Stimulated activated CD4-positive, alpha-beta T cell treated with anti-CD3 and anti-CD28 coated beads, TNF-alpha, amount 100 ng/mL, for 4 hours (primary cell): Measurements from ENCODE around the gene FMO2.

Experiments
- DNase-seq, 3 experiments: peaks; one replicate each; pipeline ENCODE4 v3.0.0-alpha.2; 2020; ENCODE audit warnings: low read depth in 3 of 3

FMO2 gene, protein sequence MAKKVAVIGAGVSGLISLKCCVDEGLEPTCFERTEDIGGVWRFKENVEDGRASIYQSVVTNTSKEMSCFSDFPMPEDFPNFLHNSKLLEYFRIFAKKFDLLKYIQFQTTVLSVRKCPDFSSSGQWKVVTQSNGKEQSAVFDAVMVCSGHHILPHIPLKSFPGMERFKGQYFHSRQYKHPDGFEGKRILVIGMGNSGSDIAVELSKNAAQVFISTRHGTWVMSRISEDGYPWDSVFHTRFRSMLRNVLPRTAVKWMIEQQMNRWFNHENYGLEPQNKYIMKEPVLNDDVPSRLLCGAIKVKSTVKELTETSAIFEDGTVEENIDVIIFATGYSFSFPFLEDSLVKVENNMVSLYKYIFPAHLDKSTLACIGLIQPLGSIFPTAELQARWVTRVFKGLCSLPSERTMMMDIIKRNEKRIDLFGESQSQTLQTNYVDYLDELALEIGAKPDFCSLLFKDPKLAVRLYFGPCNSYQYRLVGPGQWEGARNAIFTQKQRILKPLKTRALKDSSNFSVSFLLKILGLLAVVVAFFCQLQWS

DNA sequence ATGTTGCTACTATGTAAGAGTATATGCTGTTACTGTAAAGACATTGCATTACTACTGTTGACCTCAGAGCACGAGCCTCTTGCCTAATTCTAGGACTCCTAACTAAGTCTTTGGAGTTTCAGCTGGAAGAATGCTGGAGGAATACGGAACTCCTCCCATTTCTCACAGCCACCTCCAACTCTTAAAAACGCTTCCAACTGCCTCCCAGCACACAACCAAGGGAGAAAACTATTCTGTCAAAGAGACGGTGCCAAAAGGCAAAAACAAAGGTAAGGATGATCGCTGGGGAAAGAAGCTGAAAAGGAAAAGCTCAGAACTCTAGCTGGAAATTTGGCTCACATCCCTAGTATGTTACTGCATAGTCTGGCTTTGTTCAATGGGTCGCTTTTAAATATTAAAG, at the start of gene FMO2:
Gene FMO2 (plus strand): TSS at position 210 of the 400 bp plus-strand sequence. CDS start 414 bp downstream, outside the sequence.
- DNase-seq = no peak

DNA sequence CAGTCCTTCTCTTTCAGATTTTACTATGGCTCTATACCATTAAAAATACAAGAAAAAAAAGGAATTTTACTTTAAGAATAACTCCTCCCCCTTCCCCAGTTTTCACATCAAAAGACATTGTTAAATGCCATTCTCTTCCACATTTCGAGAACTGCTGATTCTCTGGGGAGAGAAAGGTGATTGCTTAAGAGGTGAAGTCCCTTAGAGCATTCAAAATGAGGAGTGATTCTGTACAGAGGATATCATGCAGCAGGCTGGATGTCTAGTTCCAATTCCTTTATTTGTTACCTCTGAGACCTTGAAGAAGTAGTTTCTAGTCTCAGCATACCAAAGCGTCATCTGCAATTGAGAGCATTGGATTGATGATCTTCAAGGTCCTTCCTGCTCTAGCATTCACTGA, 47.5 kb upstream of the FMO2 start:
- DNase-seq = no peak

DNA sequence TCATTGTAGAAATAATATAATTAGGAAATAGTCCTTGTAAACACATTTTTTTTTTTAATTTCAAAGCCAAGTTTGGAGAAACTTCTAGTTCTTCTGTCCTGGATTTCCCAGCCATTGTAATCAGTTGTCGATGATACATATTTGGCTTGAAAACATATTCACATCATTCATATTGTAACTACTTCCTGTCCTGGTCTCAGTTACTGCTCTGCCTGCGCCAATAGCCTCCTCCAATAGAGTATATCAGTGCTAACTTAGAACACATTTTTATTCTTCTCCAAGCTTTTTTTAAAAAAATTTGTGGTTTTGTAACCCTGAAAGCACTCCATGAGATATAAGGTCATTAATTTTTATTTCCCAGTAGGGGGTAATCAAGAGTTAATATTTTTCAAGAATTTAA, 46.1 kb upstream of the FMO2 start:
- DNase-seq = no peak

DNA sequence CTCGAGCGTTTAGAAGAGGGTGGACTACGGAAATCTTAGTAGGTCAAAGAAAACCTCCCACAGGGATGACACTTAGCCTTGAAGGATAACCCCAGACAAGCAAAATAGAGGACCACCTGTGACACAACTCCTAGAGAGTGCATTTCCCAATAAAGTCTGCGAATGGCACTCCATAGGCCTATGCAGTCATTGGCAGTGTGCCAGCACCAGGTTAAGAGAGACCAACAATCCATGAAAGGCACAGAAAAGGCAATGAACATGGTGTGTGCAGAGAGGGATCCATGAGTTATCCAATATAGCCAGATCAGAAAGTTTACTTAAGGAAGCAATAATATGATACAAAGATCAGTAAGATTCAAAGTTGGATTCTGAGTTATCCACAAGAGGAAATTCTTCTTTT, 45.2 kb upstream of the FMO2 start:
- no peak for DNase-seq

DNA sequence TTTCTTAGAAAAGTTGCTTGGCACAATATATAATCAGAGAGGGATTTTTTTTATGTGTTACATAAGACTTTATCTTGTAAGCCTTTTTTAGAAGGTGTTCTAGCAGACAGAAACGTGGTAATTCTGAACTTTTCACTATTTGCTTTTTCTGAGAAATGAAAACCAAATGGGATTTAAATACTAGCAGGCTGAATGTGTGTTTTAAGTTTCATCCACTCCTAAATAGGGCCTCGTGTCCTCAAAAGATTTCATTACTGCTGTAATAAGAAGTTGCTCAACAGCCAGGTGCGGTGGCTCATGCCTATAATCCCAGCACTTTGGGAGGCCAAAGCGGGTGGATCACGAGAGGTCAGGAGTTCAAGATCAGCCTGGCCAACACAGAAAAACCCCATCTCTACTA, 44.7 kb upstream of the FMO2 start:
- DNase-seq = no peak

DNA sequence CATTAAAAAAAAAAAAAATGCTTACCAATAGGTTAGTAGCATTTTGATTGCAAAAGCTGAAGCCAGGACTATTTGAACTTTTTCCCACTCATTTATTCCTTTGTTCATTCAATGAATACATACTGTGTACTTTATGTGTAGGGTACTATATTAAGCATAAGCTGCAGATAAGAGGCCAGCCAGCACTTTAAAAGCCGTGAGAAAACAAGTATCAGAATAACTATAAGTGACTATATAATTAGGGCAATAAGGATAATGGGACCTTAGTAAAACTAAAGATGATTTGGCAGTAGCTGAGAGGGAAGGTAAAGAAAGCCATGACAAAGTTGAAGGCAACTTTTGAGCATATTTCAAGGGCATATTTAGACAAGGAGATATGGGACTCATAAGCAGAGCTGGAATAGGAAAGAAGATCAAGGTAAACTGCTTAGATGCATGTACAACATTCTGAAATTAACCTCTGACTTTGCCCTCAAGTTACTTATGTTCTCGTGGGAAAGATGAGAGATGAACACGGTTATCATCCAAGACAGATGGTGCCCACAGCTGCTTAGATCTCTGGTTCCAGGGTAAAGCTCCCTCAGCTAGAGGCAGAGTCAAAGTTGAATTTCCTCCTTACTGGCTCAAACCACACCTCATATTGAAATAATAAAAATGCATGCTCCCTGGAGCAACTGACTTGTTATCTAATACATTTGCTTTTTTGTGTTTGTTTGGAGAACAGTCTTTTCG, 44.0 kb upstream of the FMO2 start:
- DNase-seq = no peak

DNA sequence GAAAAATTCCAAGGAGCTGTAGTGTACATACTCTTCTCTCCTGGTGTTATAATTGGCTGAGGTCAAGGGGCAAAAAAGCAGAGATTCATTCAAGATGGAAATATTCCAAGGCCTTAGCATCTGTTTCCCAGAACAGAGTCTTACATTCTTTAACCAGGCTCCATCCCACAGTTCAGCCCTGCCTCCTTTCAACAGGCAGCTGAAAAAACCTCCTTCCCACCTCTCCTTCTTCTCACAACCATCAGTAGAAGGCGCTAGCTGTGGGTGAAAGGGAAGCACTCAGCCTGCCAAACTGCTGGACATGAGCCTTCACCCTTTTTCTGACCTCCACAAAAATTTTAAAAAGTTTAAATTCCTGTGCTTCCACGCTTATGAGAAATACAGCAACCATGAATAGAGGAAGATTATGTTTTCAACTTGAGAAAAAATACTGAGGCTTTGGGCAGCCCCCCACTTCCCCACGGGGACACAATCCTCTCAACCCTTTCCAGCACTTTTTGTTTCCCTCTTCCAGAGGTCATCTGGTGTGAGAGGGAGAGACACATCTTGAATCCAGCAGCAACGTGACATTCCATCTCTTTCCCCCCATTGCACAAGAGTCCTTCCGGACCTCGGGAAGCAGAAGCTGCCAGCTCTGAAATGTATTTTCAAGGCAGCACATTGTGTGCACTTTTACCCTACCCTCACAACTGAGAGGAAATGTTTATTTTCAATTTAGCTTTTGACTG, 43.2 kb upstream of the FMO2 start:
- no peak for DNase-seq

DNA sequence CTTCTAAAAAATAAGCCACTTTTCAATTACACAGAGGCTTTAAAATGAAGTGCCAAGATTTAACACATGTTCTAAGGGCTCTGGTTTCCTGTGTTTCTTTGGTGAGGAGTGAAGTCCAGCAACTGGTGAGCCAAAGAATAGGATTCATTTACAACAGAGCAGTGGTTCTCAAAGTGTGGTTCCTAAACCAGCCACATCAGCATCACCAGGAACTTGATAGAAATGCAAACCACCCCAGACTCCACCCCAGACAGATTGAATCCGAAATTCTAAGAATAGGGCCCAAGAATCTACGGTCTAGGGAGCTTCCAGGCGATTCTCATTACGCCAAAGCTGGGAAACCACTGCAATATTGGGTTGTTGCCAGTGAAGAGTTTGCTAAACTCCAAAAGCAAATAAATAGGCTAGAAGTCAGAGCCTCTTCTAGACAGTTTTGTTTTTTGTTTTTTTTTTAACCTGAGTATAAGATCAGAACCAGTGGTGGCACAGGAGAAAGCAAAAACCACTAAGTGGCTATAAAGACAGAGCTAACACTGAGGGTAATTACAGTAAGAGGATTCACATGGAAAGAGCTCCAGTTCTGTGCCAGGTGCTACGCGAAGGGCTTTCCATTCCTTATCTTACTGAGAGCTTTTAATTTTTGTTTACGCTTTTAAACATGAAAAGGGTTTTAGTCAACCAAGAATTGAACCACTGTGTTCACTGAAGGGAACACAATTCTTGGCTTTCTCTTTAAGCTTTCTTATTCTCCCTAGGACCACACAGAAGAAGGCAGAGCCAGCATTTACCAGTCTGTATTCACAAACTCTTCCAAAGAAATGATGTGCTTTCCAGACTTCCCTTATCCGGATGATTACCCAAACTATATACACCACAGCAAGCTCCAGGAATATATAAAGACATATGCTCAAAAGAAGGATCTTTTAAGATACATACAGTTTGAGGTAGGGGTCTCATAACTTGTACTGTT, 42.4 kb upstream of the FMO2 start:
- DNase-seq = no peak

DNA sequence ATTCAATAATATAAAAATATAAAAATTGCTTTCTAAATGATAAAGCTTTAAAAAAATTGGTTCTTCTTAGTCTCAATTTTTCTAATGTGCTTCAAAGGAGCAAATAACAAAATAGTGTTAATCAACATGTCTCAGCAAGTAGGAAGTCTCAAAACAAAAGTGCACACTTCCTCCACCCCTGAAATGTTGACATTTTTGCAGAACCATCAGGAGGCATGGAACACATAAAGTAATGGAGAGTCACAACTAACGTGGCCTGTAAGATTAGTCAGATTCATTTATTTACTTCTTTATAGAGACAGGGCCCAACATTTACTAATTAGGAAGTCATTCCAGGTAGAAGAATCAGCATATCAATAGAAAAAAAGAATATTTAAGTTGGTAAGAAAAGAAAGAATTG, 34.9 kb upstream of the FMO2 start:
- DNase-seq = no peak

DNA sequence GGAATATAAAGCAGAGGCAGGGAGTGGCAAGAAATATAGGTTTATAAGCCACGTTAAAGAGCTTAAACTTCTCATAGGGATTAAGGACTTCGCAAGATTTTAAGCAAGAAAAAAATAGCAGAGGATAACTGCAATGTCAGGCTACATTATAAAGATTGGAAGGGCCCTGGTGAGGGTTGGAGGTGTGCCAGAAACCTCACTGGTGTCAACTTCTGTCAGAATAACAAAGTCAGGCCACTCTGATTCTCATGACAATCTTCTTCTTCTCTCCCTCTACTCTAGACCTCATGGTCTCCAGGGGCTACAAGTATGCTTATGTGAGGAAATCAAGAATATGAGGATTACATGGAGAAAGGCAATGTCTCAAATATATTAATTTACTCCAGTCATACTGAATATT, 32.6 kb upstream of the FMO2 start:
- no peak for DNase-seq

DNA sequence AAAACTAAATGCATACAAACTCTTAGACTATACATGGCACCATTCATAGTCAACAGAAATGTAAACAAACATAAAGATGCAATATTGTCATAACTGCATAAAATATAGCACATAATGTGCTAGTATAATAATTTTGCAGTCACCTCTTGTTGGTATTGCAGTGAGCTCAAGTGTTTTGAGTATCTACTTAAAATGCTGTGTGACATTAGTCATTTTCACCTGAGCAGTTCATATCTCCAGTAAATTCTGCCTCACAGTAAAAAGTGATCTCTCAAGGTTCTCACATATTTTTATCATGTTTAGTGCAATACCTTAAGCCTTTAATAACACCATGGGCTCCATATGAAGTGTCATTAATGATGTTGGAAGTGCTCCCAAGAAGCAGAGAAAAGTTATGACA, 29.6 kb upstream of the FMO2 start:
- DNase-seq = no peak

DNA sequence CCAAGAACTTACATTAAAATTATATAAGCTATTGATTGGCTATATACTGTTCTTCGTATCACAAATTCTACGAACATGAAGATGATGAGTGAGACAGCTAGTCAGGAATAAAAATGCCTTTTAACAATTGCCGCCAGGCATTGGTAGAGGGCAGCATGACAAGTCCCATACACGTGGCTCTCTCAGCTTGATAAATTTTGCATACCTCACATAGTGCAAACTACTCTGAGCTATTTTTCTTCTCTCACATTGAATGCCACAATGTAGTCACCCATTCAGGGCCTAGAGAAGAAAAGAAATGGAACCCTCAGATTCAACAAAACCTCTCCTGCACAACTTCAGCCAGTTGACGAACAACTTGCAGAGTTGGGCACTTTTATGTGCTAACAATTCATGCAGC, 27.0 kb upstream of the FMO2 start:
- DNase-seq = no peak

DNA sequence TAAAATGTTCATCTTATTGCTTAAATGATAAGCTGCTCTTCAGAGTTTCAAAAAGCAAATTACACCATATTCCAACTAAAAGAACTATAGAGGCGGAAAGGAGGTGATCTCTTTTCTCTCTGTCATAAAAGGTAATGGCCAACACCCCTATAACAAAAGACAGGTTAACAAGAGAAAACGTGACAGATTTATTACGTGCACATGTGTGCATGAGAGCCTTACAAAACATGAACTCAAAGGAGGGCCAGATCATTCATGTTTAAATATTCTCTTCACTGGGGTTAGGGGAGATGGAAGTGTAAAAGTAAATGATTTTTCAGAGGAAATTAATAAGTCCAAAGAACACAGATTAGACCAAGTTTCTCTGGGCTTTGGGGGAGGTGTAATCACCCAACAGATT, 26.5 kb upstream of the FMO2 start:
- no peak for DNase-seq

DNA sequence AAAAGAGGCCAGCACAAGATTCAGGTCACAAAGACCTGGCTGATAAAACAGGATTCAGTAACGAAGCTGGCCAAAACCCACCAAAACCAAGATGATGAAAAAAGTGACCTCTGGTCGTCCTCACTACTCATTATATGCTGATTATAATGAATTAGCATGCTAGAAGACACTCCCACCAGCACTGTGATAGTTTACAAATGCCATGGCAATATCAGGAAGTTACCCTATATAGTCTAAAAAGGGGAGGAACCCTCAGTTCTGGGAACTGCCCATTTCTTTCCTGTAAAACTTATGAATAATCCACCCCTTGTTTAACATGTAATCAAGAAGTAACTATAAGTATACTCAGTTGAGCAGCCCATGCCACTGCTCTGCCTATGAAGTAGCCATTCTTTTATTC, 26.0 kb upstream of the FMO2 start:
- DNase-seq = no peak

DNA sequence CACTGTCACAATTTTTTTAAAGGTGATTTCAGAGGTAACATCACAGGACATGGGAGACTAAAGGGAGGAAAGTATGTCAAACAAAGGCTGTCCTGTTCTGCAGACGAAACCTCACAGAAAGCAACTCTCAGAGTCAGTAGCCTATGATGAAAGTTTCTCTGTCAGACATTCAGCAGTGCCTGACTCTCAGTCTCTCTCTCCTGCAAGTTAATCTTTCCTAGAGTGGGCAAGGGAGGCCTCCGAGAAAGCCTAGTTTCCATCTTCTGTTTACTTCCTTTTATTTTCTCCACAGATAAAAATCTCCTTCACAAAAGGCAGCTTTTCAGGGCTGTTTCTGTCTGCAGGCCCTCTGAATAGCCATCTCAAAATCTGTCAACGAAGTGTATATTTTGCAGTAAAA, 24.9 kb upstream of the FMO2 start:
- no peak for DNase-seq

DNA sequence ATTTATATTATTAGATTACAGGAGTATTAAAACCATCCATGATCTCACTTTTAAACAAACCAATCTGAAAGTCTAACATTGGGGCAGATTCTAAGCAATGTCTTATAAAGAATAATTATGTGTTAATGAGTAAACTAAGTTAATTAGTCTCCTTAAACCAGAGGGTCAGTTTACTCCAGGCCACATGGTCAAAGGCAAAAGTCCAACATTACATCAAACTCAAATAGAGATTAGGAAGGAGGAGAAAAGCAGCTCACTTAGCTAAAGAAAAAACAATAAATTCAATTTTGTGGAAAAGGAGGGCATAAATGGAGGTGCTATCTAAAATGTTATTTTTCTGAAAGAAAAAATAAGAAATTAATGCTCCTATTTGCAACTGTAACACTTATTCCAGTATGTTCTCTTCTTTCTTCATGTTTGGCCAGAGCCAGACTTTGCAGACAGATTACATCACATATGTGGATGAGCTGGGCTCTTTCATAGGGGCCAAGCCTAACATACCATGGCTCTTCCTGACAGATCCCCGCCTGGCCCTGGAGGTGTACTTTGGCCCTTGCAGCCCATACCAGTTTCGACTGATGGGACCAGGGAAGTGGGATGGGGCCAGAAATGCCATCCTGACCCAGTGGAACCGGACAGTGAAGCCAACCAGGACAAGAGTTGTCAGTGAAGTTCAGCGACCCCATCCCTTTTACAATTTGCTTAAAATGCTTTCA, 24.3 kb upstream of the FMO2 start:
- no peak for DNase-seq

DNA sequence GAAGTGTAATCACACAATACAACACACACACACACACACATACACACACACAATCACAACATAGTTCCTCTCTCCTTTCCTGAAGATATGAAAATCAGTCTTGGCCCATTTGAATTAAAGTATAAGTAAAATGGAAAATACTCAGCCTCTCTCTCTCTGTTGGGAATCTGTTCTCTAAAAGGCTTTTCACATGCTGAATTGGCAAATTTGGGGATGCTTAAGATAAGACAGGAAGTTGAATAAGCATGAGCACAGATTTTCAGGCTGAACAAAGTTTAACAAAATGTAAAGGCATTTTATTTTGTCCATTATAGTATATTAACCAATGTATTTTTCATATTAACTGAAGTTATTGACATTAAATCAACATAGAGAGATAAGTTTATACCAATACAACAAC, 23.7 kb upstream of the FMO2 start:
- no peak for DNase-seq

DNA sequence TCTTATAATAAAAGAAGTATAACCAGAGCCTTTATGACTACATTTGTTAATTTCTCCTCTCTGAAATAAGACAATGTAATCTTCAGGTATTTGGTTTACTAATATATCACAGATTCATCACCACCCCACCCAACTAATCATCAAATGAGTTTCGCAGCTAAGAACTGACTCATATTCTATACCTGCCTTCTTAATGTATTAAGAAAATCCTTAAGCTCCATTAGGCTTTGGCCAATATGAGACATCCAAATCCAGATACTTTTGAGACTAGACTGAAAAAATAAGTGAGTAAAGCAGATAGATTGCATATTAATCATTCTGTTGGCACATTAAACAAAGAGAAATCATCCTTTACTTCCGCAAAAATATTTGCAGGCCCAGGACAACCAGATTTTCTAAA, 18.7 kb upstream of the FMO2 start:
- DNase-seq = no peak

DNA sequence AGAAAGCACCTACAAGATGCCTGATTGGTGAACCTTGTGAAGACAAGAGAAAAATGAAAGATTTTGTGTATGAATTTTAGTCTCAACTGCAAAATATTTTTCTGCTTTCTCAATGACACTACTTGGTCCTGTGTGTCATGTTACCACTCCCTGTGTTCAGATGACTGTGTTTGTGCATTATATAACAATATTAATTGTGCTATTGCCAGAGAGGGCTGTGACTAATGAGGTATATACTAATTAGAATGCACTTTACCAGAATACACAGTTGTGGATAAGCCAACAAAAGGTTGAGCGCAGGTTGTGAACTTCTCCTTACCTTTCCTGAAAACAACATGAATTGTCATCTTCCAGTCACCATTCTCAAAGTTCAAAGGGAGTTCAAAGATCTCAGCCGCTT, 17.3 kb upstream of the FMO2 start:
- DNase-seq = no peak

DNA sequence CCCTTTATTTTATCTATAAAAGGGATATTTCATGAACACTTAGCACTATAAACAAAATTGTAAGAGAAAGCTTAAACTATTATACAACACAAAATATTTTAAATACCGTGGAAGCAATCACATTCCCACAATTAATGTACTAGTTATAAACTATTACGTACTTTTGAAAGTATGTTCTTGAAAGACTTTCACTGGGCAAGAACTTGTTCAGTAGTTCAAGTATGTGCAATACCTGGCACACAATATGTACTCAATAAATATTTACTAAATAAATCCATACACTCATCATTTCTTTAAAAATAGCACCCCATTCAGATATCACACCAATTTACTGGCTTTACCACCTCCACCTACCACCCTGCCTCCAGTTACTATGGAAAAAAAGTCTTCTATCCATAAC, 12.6 kb upstream of the FMO2 start:
- DNase-seq = no peak

DNA sequence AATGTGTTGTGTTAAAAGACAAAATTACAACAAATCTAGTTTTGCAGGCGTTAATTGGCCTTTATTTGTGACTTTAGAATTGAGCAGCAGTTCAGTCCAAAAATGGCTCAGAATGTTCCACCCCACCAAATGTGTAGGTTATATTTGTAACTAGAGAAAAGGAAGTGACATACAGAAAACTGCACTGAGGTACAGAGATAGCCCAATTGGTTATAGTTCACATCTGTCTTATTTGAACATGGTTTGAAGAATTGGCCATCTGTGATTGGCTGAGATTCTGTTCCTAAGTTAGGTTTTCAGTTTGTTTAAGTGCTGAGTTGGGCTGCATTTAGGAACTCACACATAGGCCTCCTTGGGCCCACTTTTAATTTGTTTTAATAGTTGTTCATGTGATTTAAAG, 12.0 kb upstream of the FMO2 start:
- DNase-seq = no peak
